Measurements from ENCODE around the gene NTM. TPM values are rescaled to one million over a fixed set of nuclear protein-coding genes. Genes with fewer than 3 reads are reported as not detected.
A peak's percentile ranks its signal among the peaks of the same experiment; 100 is the strongest.

NTM gene
- polyA plus RNA-seq, 1 experiment = 33.6 TPM

GRCh38 chr11:132200353-132200936 is 830.0 kb downstream of the NTM start:
- Histone ChIP-seq H3K27me3 (ENCODE audit: control insufficient read depth, insufficient read depth, low read length) (no peaks in the 10 kb centered on the region), H3K4me3 (ENCODE audit: low read depth, low read length) (no peak overlapping the region), H3K36me3 (ENCODE audit: control insufficient read depth, insufficient read depth, low read length) (no peaks in the 10 kb centered on the region)
- DNase-seq (ENCODE audit: low read depth) = no peak
- CTCF ChIA-PET = no interaction called here
- TF ChIP-seq CTCF (IDR thresholded peaks at IDR 0.05; ENCODE audit: insufficient read depth, low read depth, low read length) = no peak
- POLR2A ChIA-PET = no interaction called here

- ChIA-PET POLR2A (no interaction called here), CTCF (interaction anchor here (1.1 kb wide), 1 partner anchor 18 kb away, joined by 3 read pairs; no protein-coding TSS in a partner anchor)
- H3K36me3 ChIP-seq (ENCODE audit: control insufficient read depth, insufficient read depth, low read length) = no peaks in the 10 kb centered on the region
- no peaks in the 10 kb centered on the region for H3K27me3 ChIP-seq (ENCODE audit: control insufficient read depth, insufficient read depth, low read length)
- DNase-seq (ENCODE audit: low read depth) = peak; percentile 32
- no peak for TF ChIP-seq CTCF (IDR thresholded peaks at IDR 0.05; ENCODE audit: insufficient read depth, low read depth, low read length)
- H3K4me3 ChIP-seq (ENCODE audit: low read depth, low read length) = no peak overlapping the region
These were observed 832.2 kb downstream of the NTM start for GRCh38 chr11:132202621-132203020.

- ChIA-PET POLR2A (no interaction called here), CTCF (no interaction called here)
- TF ChIP-seq CTCF (IDR thresholded peaks at IDR 0.05; ENCODE audit: insufficient read depth, low read depth, low read length) = no peak
- H3K27me3 ChIP-seq (ENCODE audit: control insufficient read depth, insufficient read depth, low read length) = no peaks in the 10 kb centered on the region
- H3K36me3 ChIP-seq (ENCODE audit: control insufficient read depth, insufficient read depth, low read length) = no peaks in the 10 kb centered on the region
- no peak for DNase-seq (ENCODE audit: low read depth)
- no peak overlapping the region for H3K4me3 ChIP-seq (ENCODE audit: low read depth, low read length)
These were observed 834.6 kb downstream of the NTM start for GRCh38 chr11:132205006-132205405.

- DNase-seq (ENCODE audit: low read depth) = no peak
- no peak for TF ChIP-seq CTCF (IDR thresholded peaks at IDR 0.05; ENCODE audit: insufficient read depth, low read depth, low read length)
- H3K27me3 ChIP-seq (ENCODE audit: control insufficient read depth, insufficient read depth, low read length) = no peaks in the 10 kb centered on the region
- H3K36me3 ChIP-seq (ENCODE audit: control insufficient read depth, insufficient read depth, low read length) = no peaks in the 10 kb centered on the region
- no peak overlapping the region for H3K4me3 ChIP-seq (ENCODE audit: low read depth, low read length)
- ChIA-PET POLR2A (no interaction called here), CTCF (interaction anchor here (1.1 kb wide), 1 partner anchor 457 kb away, joined by 3 read pairs; no protein-coding TSS in a partner anchor)
These were observed 835.1 kb downstream of the NTM start for GRCh38 chr11:132205496-132205895.

GRCh38 chr11:132206993-132207392 is 836.6 kb downstream of the NTM start:
- H3K27me3 ChIP-seq (ENCODE audit: control insufficient read depth, insufficient read depth, low read length) = no peaks in the 10 kb centered on the region
- POLR2A ChIA-PET = no interaction called here
- no peaks in the 10 kb centered on the region for H3K36me3 ChIP-seq (ENCODE audit: control insufficient read depth, insufficient read depth, low read length)
- CTCF ChIA-PET = no interaction called here
- no peak overlapping the region for H3K4me3 ChIP-seq (ENCODE audit: low read depth, low read length)
- DNase-seq (ENCODE audit: low read depth) = no peak
- TF ChIP-seq CTCF (IDR thresholded peaks at IDR 0.05; ENCODE audit: insufficient read depth, low read depth, low read length) = no peak

All from BJ (cell line).